IMR-90 (cell line): ENCODE results near the gene VPS8.

Experiments used
- CHD1 ChIP-seq: IDR thresholded peaks from 2 replicates; pipeline ENCODE4 v1.6.1; 2012; ENCODE audit warnings: low read depth, low read length, improper control_type of control experiment
- CTCF ChIP-seq: conservative IDR thresholded peaks from 2 replicates; pipeline ENCODE4 v1.5.1; 2012; ENCODE audit warnings: mild to moderate bottlenecking, low read depth, low read length, improper control_type of control experiment
- POLR2A ChIP-seq: IDR thresholded peaks from 2 replicates; pipeline ENCODE4 v1.6.1; 2012; ENCODE audit warnings: mild to moderate bottlenecking, low read depth, low read length
- RAD21 ChIP-seq: IDR thresholded peaks from 2 replicates; pipeline ENCODE4 v1.6.1; 2012; ENCODE audit warnings: low read length, improper control_type of control experiment
- RCOR1 ChIP-seq: IDR thresholded peaks from 2 replicates; pipeline ENCODE4 v1.6.1; 2012; ENCODE audit warnings: mild to moderate bottlenecking, low read length, improper control_type of control experiment; ENCODE audit not compliant: insufficient replicate concordance
- RFX5 ChIP-seq: IDR thresholded peaks from 2 replicates; pipeline ENCODE4 v1.8.0; 2012; ENCODE audit warnings: low read depth, mild to moderate bottlenecking, low read length, moderate library complexity
- USF2 ChIP-seq: fragments of 150-350 bp; IDR thresholded peaks from 2 replicates; pipeline ENCODE4 v1.6.1; 2017; ENCODE audit warnings: mild to moderate bottlenecking, antibody characterized with exemption, low read length, low read depth

GRCh38 chr3:184820525-184820924 is 8.6 kb downstream of the VPS8 start:
- TF ChIP-seq CTCF (no peak), POLR2A (no peak), RFX5 (no peak), RAD21 (no peak), CHD1 (no peak), USF2 (no peak), RCOR1 (no peak)
